GM18858 (cell line): ENCODE measurements around the gene CYP27A1.

Experiments used
- ATAC-seq: cut with Tn5 transposase; IDR thresholded peaks from one replicate; pipeline ENCODE4 v1.9.1; 2021; ENCODE audit not compliant: unreplicated experiment

CYP27A1 gene

DNA sequence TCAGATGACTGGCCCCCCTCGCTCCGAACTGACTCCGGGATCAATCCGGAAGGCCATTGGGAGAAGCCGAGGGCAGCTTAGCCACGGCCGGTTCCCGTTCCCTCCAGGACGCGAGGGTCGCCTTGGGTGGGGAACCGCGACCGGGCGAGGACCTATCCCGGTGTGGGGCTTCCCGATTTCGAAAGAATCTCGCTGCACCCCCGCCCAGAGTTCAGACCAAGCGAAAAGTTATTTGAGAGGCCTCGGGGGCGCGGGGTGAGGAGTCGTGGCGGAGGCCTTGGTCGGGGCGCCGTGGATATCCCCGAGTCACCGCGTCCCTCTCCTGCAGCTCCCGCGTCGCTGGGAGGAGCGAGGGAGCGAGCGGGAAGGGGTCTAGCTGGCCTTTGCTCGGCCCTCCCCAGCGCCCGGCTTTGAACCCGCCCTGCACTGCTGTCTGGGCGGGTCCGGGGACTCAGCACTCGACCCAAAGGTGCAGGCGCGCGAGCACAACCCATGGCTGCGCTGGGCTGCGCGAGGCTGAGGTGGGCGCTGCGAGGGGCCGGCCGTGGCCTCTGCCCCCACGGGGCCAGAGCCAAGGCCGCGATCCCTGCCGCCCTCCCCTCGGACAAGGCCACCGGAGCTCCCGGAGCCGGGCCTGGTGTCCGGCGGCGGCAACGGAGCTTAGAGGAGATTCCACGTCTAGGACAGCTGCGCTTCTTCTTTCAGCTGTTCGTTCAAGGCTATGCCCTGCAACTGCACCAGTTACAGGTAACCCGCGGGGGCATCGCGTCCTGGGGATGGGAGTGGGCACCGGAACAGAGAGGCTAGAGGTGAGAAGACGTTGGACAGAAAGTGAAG is at the start of gene CYP27A1:
TSS of gene CYP27A1 (plus strand) at position 457 of the 837 bp plus-strand sequence. CDS start at position 493, 36 bp downstream.
- no peak for ATAC-seq

DNA sequence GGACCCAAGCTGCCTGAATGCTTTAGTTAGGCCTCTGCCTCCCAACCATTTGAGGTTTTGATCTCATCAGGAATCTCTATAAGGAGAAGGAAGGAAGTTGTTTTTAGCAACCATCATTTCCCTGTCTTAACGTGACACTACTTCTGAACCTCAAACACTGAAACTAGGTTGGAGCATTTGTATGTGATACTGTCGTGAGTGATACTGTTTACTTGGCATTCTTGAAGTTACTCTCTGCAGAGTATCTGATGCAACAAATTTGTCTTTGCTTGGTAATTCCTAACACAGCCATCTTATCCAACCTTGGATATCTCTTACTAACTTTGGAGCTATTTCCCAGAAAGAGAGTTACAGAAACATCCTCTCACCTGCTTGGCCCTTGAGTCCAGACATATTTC is 49.2 kb upstream of the CYP27A1 start:
- ATAC-seq: no peak

DNA sequence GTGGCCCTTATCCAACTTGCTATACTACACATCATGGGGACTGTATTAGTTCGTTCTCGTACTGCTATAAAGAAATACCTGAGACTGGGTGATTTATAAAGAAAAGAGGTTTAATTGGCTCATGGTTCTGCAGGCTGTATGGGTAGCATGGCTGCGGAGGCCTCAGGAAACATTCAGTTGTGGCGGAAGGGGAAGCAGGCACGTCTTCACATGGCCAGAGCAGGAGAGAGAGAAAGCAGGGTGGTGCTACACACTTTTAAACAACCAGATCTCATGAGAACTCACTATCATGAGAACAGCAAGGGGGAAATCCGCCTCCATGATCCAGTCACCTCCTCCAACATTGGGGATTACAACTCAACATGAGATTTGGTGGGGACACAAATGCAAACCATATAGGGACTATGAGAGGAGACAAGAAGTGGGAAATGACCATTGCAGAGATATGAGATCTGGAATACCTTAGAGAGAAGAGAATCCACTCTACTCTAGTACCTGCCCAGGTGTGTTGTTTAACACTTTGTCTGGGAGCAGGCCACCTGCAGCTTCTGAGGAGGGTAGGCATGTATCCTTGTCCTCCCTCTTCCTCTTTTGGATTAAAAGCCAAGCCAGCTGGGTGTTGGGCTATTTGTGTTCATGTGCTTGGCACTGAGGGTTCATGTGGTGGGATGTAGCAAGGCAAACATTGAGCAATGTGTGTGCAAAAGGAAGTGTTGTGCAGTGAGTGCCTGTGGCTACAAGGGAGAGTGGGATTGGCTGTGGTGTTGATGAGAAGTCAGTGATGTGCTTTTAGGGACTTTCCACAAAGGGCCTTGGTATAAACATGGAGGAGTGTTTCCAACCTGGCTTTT is 48.6 kb upstream of the CYP27A1 start:
- ATAC-seq: peak; percentile 42

GRCh38 chr2:218734190-218734975 is 47.6 kb upstream of the CYP27A1 start:
- no peak for ATAC-seq

DNA sequence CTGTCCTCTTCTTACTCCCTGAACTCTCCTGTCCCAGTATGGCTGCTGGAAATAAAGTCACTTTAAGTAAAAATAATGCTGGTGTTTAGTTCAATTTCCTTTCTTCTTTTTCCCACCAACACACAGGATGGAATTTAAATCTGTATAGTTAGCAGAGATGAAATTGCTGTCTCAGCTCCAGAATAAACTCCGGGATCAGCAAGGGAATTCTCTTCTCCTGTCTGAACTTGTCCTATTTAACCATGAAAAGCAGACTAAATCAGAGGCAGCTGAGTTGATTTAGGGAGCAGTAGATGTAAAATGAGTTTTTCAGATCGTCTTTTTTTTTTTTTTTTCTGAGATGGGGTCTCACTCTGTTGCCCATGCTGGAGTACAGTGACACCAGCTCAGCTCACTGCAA is 45.4 kb upstream of the CYP27A1 start:
- ATAC-seq: no peak

GRCh38 chr2:218743068-218743467 is 38.9 kb upstream of the CYP27A1 start:
- peak; percentile 58 for ATAC-seq

DNA sequence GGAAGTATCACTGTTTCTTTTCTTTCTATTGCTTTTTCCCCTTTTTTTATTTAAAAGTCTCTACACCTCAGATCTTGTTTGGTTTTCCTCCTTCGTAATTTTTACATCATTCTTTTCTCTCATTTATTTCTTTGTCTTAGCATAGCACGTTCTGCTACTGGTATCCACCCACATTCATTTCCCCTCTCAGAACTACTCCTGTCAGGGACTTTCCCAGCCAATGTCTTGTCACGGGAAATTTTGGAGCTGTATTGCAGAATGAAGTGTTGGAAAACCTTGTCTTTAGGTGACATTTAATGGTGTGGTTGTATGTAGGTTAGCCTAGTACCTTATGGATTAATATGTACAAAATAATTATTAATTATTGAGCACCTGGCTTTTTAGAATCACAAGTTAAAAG is 37.3 kb upstream of the CYP27A1 start:
- no peak for ATAC-seq

DNA sequence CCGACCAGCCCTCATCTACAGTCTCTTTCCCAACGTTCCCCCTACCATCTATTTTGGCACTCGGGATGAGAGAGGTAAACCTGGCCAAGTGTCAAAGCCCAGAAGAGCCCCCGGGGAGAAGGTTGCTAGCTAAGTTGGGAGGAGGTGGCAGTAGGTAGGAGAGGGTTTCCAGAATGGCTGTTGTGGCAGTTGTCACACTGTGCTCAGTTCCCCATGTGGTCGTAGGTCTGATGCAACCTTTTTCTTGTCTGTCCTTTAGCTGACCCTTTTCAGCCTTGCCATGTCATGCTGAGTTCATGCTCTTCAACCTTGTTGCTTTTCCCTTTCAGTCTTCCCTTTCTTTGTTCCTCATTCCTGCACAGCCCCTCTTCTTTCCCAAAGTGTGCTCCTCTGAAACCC is 36.8 kb upstream of the CYP27A1 start:
- no peak for ATAC-seq

GRCh38 chr2:218745559-218746469 is 36.1 kb upstream of the CYP27A1 start:
- ATAC-seq: no peak

GRCh38 chr2:218746470-218746795 is 35.5 kb upstream of the CYP27A1 start:
- no peak for ATAC-seq

DNA sequence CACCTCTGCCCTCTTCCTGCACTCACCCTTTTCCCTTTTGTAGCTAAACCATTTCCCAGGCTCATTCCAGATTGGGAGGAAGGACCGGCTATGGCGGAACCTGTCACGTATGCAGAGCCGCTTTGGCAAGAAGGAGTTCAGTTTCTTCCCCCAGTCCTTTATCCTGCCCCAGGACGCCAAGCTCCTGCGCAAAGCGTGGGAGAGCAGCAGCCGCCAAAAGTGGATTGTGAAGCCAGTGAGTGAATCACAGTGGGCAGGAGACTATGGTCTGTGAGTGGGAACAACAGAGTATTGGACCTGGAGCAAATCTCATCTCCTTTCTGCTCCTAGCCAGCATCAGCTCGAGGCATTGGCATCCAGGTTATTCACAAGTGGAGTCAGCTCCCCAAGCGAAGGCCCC is 35.0 kb upstream of the CYP27A1 start:
- ATAC-seq: no peak

DNA sequence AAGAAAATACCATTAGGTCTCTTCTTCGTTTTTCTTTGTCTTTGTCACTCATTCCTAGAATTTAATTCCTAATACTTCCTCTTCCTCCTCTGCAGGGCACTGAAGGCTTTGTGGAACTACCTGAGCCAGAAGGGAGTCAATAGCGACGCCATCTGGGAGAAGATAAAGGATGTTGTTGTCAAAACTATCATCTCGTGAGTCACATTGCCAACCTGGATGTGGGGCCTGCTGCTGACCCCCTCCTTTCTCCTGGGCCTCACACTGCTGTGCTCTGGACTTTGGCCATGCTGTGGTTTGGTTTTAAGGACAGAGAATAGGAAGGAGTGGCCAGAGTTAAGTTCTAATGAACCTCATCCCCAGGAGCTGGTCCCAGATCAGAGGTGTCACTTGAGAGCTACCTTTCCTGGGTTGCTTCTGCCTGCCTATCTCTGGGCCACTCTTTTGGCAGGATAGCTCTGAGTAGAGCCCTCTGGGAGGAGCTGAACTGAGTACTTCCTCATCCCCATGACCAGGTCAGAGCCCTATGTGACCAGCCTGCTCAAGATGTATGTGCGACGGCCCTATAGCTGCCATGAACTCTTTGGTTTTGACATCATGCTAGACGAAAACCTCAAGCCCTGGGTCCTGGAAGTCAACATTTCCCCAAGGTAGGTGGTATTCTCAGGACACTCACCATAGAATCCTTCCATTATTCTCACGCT is 33.1 kb upstream of the CYP27A1 start:
- no peak for ATAC-seq

- ATAC-seq: no peak
Measured at GRCh38 chr2:218754201-218754600, 27.7 kb upstream of the CYP27A1 start.

DNA sequence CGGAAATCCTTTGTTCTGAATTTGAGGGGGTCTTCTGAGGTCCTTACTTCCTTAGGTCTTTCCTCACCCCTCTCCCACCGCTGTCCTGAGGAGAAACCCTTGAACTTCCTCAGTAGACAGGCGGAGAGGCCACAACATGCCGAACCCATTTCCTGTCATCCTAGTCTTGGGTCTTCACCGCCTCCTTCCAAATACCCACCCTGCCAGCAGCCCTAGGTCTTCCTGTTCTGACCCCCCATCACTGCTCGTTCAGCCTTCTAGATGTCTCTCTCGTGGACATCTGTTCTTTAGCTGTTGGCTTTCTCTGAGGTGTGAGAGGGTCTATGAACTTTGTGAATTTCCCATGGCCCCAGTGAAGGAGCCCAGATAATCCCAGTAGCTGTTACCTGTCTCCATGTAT is 27.2 kb upstream of the CYP27A1 start:
- no peak for ATAC-seq

DNA sequence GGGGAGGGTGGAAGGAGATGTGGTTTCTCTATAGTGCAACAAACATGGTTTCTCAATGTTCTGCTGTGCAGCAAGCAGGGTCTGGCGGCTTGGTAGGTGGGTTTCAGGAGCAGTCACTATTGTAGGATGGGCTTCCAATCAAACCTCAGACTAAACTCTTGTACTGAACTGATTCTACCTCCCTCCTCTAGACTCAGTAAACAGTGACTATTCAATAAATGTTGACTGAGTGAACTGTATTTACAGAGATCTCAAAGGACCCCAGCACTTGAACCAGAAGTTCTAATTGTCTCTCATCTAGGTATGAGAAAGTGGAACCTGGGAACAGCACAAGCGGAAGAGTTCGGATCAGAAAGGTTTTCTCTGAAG is 26.8 kb upstream of the CYP27A1 start:
- no peak for ATAC-seq

- no peak for ATAC-seq
Measured at GRCh38 chr2:218755567-218756404, 26.2 kb upstream of the CYP27A1 start.

DNA sequence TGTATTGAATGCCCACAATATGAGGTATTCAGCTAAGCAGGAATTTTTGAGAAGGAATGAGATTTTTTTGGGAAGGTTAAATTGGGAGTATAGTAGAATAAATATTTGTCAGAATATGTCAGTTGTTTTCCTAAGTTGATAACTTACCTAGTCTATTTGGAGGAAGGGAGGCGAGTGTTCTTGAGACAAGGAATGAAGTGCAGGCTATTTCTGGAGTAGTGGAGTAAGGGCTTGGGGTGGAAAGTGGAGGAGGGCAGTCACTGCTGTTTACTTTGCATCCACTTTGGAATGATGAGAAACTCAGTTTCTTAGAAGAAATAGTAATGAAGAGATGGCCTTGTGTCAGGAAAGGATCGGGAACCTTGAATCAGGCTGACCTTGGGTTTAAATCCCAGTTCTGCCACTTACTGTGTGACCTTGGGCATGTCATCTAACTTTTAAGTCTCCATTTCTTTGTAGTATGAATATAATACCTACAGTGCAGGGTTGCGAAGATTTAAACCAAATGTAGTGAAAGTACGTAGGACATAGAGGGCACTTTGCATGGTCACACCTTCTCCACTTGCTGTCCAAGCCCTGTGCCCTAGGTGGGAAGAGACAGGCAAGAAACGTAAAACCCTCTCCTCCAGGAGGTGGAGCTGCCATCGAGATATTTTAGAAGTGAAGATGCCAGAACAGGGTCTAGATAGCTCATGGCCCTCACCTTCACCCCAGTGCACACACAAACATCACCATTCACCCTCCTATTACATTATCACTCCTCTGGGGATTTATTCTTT is 25.2 kb upstream of the CYP27A1 start:
- no peak for ATAC-seq

GRCh38 chr2:218761795-218762194 is 20.2 kb upstream of the CYP27A1 start:
- no peak for ATAC-seq
